IgD-negative memory B cell (primary cell): ENCODE results near the gene SLC24A3. TPM values are rescaled to one million over a fixed set of nuclear protein-coding genes. Genes with fewer than 3 reads are reported as not detected.

Experiments
- H3K27ac Mint-ChIP-seq, 3 donors: one replicate each; pipeline ENCODE4 v1.8.0; 2020 to 2022; ENCODE audit warnings: mild to moderate bottlenecking in 3 of 3, mixed read lengths in 3 of 3, moderate library complexity in 1 of 3
- H3K27me3 Mint-ChIP-seq: one replicate; pipeline ENCODE4 v1.8.0; 2021; ENCODE audit warnings: mixed read lengths
- H3K36me3 Mint-ChIP-seq: one replicate; pipeline ENCODE4 v1.8.0; 2020; ENCODE audit warnings: mild to moderate bottlenecking, mixed read lengths
- H3K4me1 Mint-ChIP-seq, 3 donors: one replicate each; pipeline ENCODE4 v1.8.0; 2020 to 2022; ENCODE audit warnings: mixed read lengths in 3 of 3, mild to moderate bottlenecking in 1 of 3
- H3K4me3 Mint-ChIP-seq, 4 donors: one replicate each; pipeline ENCODE4 v1.8.0; 2020 to 2022; ENCODE audit warnings: mild to moderate bottlenecking in 4 of 4, mixed read lengths in 4 of 4, moderate library complexity in 3 of 4
- H3K9me3 Mint-ChIP-seq, 3 donors: one replicate each; pipeline ENCODE4 v1.8.0; 2020 to 2021; ENCODE audit warnings: mixed read lengths in 3 of 3, mild to moderate bottlenecking in 1 of 3
- polyA plus RNA-seq: library from polyadenylated mRNA; unstranded; fragments of 300-500 nt; fragmentation: Illumina TruSeq; gene quantifications from one replicate; pipeline ENCODE4 v1.2.3, GENCODE V29; 2021

The SLC24A3 gene
- polyA plus RNA-seq, 1 donor from 2014 or later: not detected

- Mint-ChIP-seq H3K36me3 (no peaks in the 10 kb centered on the region), H3K27ac (no peak overlapping the region), H3K9me3 (no peaks in the 10 kb centered on the region), H3K27me3 (peaks cover 29% of the 10 kb centered on the region), H3K4me1 (peaks cover 0 to 5% (median 2%) of the 10 kb centered on the region in 3 donors), H3K4me3 (peak overlapping the region; percentile 63 to 83 (median 76))
These were observed 544.5 kb downstream of the SLC24A3 start for GRCh38 chr20:19756761-19757486.

GRCh38 chr20:19757487-19758132, 545.2 kb downstream of the SLC24A3 start:
- Mint-ChIP-seq H3K27ac (no peak overlapping the region), H3K27me3 (peaks cover 29% of the 10 kb centered on the region), H3K4me3 (peak overlapping the region; percentile 74 to 88 (median 81)), H3K9me3 (no peaks in the 10 kb centered on the region), H3K36me3 (no peaks in the 10 kb centered on the region), H3K4me1 (peaks cover 0 to 5% (median 2%) of the 10 kb centered on the region in 3 donors)

GRCh38 chr20:19758133-19758500, 545.7 kb downstream of the SLC24A3 start, which contains the start of gene RIN2:
Gene RIN2, plus strand, starts transcription at chr20:19758258. Its CDS starts 131,344 bp downstream, at chr20:19889602.
- Mint-ChIP-seq H3K9me3 (no peaks in the 10 kb centered on the region), H3K27me3 (peaks cover 28% of the 10 kb centered on the region), H3K27ac (peak within 1 kb of the TSS in 1 of 3 donors; percentile 57), H3K4me1 (peaks cover 0 to 5% (median 2%) of the 10 kb centered on the region in 3 donors), H3K4me3 (peak within 1 kb of the TSS; percentile 80 to 90 (median 86)), H3K36me3 (no peaks in the 10 kb centered on the region)

GRCh38 chr20:19758501-19759331, 546.3 kb downstream of the SLC24A3 start:
- Mint-ChIP-seq H3K4me1 (peaks cover 0 to 5% (median 2%) of the 10 kb centered on the region in 3 donors), H3K27ac (peak overlapping the region in 1 of 3 donors; percentile 57), H3K9me3 (no peaks in the 10 kb centered on the region), H3K27me3 (peaks cover 28% of the 10 kb centered on the region), H3K36me3 (no peaks in the 10 kb centered on the region), H3K4me3 (peak overlapping the region; percentile 78 to 90 (median 82))

- Mint-ChIP-seq H3K9me3 (no peaks in the 10 kb centered on the region), H3K4me3 (peak overlapping the region in 1 of 4 donors; percentile 37), H3K36me3 (no peaks in the 10 kb centered on the region), H3K27me3 (peaks cover 28% of the 10 kb centered on the region), H3K27ac (no peak overlapping the region), H3K4me1 (peaks cover 0 to 5% (median 2%) of the 10 kb centered on the region in 3 donors)
These were observed 547.9 kb downstream of the SLC24A3 start for GRCh38 chr20:19760371-19760721.

- Mint-ChIP-seq H3K36me3 (no peaks in the 10 kb centered on the region), H3K4me1 (peaks cover 0 to 5% (median 2%) of the 10 kb centered on the region in 3 donors), H3K9me3 (no peaks in the 10 kb centered on the region), H3K27ac (no peak overlapping the region), H3K27me3 (peaks cover 24% of the 10 kb centered on the region), H3K4me3 (peak overlapping the region in 1 of 4 donors; percentile 4)
These were observed 548.9 kb downstream of the SLC24A3 start for GRCh38 chr20:19761326-19761725.

GRCh38 chr20:19761841-19762240, 549.4 kb downstream of the SLC24A3 start:
- Mint-ChIP-seq H3K27me3 (peaks cover 21% of the 10 kb centered on the region), H3K36me3 (no peaks in the 10 kb centered on the region), H3K27ac (peak overlapping the region in 1 of 3 donors; percentile 82), H3K4me3 (no peak overlapping the region), H3K4me1 (peaks cover 0 to 5% (median 2%) of the 10 kb centered on the region in 3 donors), H3K9me3 (no peaks in the 10 kb centered on the region)

- H3K27me3 Mint-ChIP-seq: peaks cover 18% of the 10 kb centered on the region
- H3K4me3 Mint-ChIP-seq: no peak overlapping the region
- H3K4me1 Mint-ChIP-seq: peaks cover 0 to under 1% (median under 1%) of the 10 kb centered on the region in 3 donors
- no peaks in the 10 kb centered on the region for H3K36me3 Mint-ChIP-seq
- H3K9me3 Mint-ChIP-seq: no peaks in the 10 kb centered on the region
- H3K27ac Mint-ChIP-seq: no peak overlapping the region
These were observed 551.8 kb downstream of the SLC24A3 start for GRCh38 chr20:19764207-19764606.

GRCh38 chr20:19765266-19765665, 552.8 kb downstream of the SLC24A3 start:
- Mint-ChIP-seq H3K36me3 (no peaks in the 10 kb centered on the region), H3K4me1 (peaks cover 0 to 2% (median 0%) of the 10 kb centered on the region in 3 donors), H3K9me3 (no peaks in the 10 kb centered on the region), H3K27ac (no peak overlapping the region), H3K27me3 (peaks cover 17% of the 10 kb centered on the region), H3K4me3 (no peak overlapping the region)

- H3K9me3 Mint-ChIP-seq: no peaks in the 10 kb centered on the region
These were observed 553.5 kb downstream of the SLC24A3 start for GRCh38 chr20:19765913-19766312.

GRCh38 chr20:19767070-19767469, 554.6 kb downstream of the SLC24A3 start:
- Mint-ChIP-seq H3K4me1 (peaks cover 0 to 2% (median 0%) of the 10 kb centered on the region in 3 donors), H3K27me3 (peaks cover 16% of the 10 kb centered on the region), H3K36me3 (no peaks in the 10 kb centered on the region), H3K27ac (no peak overlapping the region), H3K9me3 (no peaks in the 10 kb centered on the region), H3K4me3 (no peak overlapping the region)

More at GRCh38 chr20:19765913-19766312, 553.5 kb downstream of the SLC24A3 start:
- no peak overlapping the region for H3K4me3 Mint-ChIP-seq
- peaks cover 0 to 2% (median 0%) of the 10 kb centered on the region in 3 donors for H3K4me1 Mint-ChIP-seq
- peaks cover 13% of the 10 kb centered on the region for H3K27me3 Mint-ChIP-seq
- no peak overlapping the region for H3K27ac Mint-ChIP-seq
- H3K36me3 Mint-ChIP-seq: no peaks in the 10 kb centered on the region

- Mint-ChIP-seq H3K4me1 (peaks cover 0 to 4% (median 0%) of the 10 kb centered on the region in 3 donors), H3K4me3 (peak overlapping the region in 2 of 4 donors; percentile 3 to 18), H3K9me3 (no peaks in the 10 kb centered on the region), H3K36me3 (no peaks in the 10 kb centered on the region), H3K27ac (no peak overlapping the region), H3K27me3 (peaks cover 20% of the 10 kb centered on the region)
These were observed 555.9 kb downstream of the SLC24A3 start for GRCh38 chr20:19768325-19768842.

- Mint-ChIP-seq H3K4me3 (no peak overlapping the region), H3K36me3 (no peaks in the 10 kb centered on the region), H3K27me3 (peaks cover 20% of the 10 kb centered on the region), H3K9me3 (no peaks in the 10 kb centered on the region), H3K27ac (no peak overlapping the region), H3K4me1 (peaks cover 0 to 4% (median 0%) of the 10 kb centered on the region in 3 donors)
These were observed 557.1 kb downstream of the SLC24A3 start for GRCh38 chr20:19769507-19769906.

GRCh38 chr20:19770375-19770774, 557.9 kb downstream of the SLC24A3 start:
- H3K9me3 Mint-ChIP-seq: no peaks in the 10 kb centered on the region

More at GRCh38 chr20:19770375-19770774, 557.9 kb downstream of the SLC24A3 start:
- no peaks in the 10 kb centered on the region for H3K36me3 Mint-ChIP-seq
- H3K27me3 Mint-ChIP-seq: peaks cover 20% of the 10 kb centered on the region
- H3K27ac Mint-ChIP-seq: no peak overlapping the region
- H3K4me3 Mint-ChIP-seq: no peak overlapping the region
- peaks cover 0 to 4% (median 0%) of the 10 kb centered on the region in 3 donors for H3K4me1 Mint-ChIP-seq
